Stimulated activated CD4-positive, alpha-beta T cell treated with anti-CD3 and anti-CD28 coated beads, Interleukin-1b, Interleukin-23, amount 100 ng/mL, for 1 hour (primary cell): ENCODE measurements around the gene ALDH1A1.

Experiments used
- DNase-seq, 2 donors: peaks; one replicate each; pipeline ENCODE4 v3.0.0-alpha.2; 2020; ENCODE audit warnings: low read depth in 2 of 2

Gene ALDH1A1

DNA sequence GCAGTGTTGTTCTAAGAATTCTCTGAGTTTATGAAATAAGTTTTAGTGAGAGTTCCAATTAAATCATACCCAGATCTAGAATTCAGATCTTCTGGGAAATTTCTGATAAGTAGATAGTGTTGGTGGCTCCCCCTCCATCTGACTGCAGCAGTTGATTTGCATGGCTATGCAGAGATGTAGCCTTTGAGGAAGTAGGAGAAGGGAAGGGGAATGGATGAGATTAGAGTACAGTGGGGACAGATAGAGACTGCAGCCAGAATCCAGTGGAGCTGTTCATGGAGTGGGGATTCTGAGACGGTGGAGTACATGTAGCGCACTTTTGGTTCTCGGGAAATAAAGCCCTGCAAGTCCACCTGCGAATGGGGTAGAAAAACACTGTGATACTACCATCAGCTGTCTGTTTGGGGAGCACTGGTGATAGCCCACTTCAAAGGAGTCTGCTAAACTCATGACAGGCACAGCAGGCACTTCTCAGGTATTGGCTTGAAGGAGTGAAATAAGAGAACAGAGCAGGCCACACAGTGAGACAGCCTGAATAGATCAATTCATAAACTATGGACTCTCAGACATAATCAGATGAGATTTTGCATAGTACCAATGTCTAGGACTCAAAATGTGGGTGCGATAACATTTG, 96.8 kb downstream of the ALDH1A1 start:
- DNase-seq: no peak

DNA sequence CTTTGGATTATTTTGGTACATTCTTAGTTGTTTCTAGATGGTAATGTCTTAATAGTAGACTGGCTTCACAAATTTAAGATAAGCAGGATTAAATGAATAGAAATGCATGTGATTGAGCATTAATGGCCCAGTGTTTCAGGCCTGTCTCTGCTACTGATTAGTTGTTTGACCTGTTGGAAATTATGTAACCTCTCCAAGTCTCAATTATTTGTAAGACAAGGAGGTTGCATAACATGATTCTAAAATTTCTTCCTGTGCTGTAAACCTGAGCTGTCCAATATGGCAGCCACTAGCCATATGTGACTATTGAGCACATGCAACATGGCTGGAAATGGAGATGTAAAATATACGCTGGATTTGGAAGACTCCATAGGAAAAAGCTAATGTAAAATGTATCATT, 97.5 kb downstream of the ALDH1A1 start:
- no peak for DNase-seq
